Cardiac fibroblast (primary cell): ENCODE results near the gene GLIS1.

Experiments
- DNase-seq, 2 donors: peaks; one replicate each; pipeline versions ENCODE4 v3.0.0 to v3.0.0-alpha.2; 2010; ENCODE audit warnings: low read depth in 2 of 2
- H3K4me3 ChIP-seq, 2 donors: replicated peaks in 1 of 2; 1 replicate in 1 of 2; 2 replicates in 1 of 2; pipeline ENCODE4 v1.5.1; 2011; ENCODE audit warnings: low read depth in 2 of 2, low read length in 2 of 2, mild to moderate bottlenecking in 2 of 2, moderate library complexity in 1 of 2
- TF ChIP-seq, protein P1 (sequence below): IDR thresholded peaks from one replicate; pipeline ENCODE4 v1.5.1; 2011; ENCODE audit warnings: low read depth, mild to moderate bottlenecking, low read length, inconsistent platforms

The GLIS1 gene

DNA sequence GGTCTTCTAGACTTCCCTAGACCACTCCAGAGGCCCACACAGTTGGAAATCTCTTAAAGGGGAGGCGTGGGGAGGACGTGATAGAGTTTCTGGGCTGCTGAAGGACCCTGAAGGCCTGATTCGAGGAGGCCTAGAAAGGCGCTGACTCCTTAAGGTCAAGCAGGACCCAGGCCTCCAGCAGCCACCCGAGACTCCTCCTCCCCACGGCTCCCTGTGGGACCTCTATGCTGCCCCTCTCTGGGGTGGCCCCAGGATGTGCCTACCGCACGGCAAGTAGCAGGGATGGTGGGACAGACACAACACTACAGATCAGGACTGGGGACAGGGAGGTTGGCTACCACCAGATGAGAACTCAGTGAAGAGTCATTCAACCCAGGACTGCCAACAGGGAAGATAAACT lies 77.5 kb downstream of the GLIS1 start:
- DNase-seq: no peak
- TF ChIP-seq, protein P1, sequence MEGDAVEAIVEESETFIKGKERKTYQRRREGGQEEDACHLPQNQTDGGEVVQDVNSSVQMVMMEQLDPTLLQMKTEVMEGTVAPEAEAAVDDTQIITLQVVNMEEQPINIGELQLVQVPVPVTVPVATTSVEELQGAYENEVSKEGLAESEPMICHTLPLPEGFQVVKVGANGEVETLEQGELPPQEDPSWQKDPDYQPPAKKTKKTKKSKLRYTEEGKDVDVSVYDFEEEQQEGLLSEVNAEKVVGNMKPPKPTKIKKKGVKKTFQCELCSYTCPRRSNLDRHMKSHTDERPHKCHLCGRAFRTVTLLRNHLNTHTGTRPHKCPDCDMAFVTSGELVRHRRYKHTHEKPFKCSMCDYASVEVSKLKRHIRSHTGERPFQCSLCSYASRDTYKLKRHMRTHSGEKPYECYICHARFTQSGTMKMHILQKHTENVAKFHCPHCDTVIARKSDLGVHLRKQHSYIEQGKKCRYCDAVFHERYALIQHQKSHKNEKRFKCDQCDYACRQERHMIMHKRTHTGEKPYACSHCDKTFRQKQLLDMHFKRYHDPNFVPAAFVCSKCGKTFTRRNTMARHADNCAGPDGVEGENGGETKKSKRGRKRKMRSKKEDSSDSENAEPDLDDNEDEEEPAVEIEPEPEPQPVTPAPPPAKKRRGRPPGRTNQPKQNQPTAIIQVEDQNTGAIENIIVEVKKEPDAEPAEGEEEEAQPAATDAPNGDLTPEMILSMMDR: no peak
- H3K4me3 ChIP-seq: no peak overlapping the region

DNA sequence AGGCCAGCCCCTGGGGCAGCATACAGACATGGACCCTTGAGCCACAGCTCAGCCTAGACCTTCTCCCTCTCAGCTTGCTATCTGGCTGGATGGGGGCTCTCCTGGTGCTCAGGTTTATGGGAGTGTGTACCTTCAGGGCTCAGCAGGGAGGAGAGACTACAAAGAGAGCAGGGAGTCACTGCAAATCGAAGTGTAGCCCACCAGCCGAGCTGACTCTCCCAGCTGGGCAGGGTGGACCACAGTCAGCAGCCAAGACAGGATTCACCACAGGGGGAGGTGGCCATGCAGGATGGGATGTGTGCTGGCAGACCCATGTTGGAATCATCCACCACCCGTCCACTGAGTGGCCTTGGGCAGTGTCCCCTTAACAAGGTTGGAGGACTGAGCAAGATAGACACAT lies 78.3 kb downstream of the GLIS1 start:
- TF ChIP-seq, protein P1: no peak
- H3K4me3 ChIP-seq: no peak overlapping the region
- DNase-seq: no peak

DNA sequence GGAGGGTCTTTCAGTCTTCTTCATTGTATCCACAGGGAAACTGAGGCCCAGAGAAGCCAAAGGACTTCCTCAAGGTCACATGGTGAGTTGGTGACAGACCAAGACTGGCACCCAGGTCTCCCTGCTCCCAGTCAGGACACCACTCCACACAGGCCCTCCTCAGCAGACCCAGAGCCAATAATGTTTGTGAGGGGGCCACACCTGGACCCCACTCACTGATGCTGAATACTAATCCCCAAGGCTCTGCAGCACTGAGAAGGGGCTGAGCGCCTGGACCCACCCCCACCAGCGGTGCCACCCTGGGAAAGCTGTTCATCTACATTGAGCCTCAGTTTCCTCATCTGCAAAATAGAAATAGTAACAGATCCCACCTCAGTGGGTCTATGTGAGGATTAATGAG lies 79.5 kb downstream of the GLIS1 start:
- TF ChIP-seq, protein P1: no peak
- H3K4me3 ChIP-seq: no peak overlapping the region
- no peak for DNase-seq

DNA sequence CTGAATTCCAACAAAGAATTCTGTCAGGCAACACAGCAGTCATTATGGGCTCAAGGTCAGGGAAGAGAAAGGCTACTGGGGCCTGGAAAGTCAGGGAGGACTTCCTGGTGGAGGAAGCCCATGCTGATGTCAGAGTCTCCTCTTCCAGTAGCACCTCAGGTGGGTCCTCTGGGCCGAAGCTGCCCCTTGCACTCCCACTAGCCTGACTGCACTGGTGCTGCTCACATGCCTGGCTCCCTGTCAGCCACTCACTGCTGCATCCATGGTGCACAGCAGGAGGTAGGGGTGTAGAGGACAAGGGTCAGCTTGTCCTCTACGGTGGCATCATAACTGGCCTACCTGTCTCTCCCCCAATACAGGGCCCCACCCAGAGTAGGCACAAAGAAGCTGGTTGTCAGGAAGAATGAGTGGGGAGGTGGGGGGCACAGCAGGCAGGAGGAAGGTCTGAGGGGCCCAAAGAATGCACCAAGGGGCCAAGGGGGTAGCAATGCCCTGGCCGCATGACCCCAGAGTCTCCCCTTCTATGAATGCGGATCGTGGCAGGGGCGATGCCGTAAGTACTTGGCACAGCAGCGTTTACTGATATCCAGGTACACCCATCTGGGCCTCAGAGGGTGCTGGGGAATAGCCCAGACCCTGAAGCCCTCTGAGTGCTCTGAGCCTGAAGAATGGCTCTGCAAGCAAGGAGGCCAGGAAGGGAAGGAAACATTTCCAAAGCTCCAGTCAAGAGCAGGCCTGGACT lies 80.3 kb downstream of the GLIS1 start:
- TF ChIP-seq, protein P1: no peak
- no peak for DNase-seq
- no peak overlapping the region for H3K4me3 ChIP-seq

DNA sequence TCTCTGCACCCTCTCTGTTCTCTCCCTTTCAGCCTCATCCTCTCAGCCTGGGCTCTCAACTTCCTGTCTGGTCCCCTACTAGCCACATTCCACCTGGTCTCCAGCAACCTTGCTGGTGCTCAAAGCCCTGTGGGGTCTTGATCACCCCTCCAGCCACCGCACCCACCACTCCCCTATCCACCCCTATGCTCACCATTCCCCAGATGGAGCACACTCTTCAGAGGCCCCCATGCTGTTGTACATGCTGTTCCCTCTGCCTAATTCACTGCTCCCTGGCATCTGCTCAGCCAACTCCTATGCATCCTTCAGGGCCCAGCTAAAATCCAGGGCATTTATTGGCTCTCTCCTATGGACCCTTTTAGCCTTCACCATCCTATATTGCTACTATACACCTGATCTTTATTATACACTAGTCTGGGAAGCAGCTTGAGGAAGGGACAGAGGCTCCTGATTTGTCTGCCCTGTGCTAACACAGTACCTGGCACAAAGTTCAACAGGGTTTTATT lies 81.0 kb downstream of the GLIS1 start:
- TF ChIP-seq, protein P1: no peak
- no peak for DNase-seq
- no peak overlapping the region for H3K4me3 ChIP-seq

DNA sequence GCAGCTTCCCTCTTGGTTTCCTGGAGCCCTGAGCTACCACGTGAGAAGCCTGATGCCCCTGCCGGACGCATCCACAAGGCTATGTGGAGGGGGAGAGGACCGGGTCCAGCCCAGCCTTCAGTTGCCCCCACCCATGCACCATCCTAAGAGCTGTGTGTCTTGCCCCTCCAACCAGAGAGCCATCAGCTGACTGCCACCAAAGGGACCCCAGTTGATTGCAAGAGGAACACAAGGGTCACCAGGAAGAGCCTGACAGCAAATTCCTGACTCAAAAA lies 81.5 kb downstream of the GLIS1 start:
- no peak for DNase-seq
- H3K4me3 ChIP-seq: no peak overlapping the region
- TF ChIP-seq, protein P1: no peak
